HepG2 (cell line): ENCODE results near the gene CHST6. TPM values are rescaled to one million over a fixed set of nuclear protein-coding genes. Genes with fewer than 3 reads are reported as not detected.

Experiments used
- AGO1 ChIP-seq: fragments of 200-400 bp; formaldehyde crosslinking; IDR thresholded peaks from 2 replicates; pipeline ENCODE4 v1.6.1; 2017; ENCODE audit warnings: mild to moderate bottlenecking, low read depth, low read length, moderate library complexity; ENCODE audit not compliant: poor library complexity, severe bottlenecking
- GMEB1 ChIP-seq: sonication (generic); formaldehyde crosslinking; IDR thresholded peaks from 2 replicates; pipeline ENCODE4 v1.5.1; 2020; ENCODE audit warnings: missing genetic modification reagents, mild to moderate bottlenecking, borderline replicate concordance
- HNF1B ChIP-seq: sonication (generic); formaldehyde crosslinking; IDR thresholded peaks from 2 replicates; pipeline ENCODE4 v1.5.1; 2020; ENCODE audit warnings: mild to moderate bottlenecking, moderate library complexity, missing genetic modification reagents
- KLF11 ChIP-seq: IDR thresholded peaks from 2 replicates; pipeline ENCODE4 v1.6.1; 2016; ENCODE audit warnings: missing compliant biosample characterization
- MAFG ChIP-seq: sonication (generic); formaldehyde crosslinking; IDR thresholded peaks from 2 replicates; pipeline ENCODE4 v1.5.1; 2020; ENCODE audit warnings: mild to moderate bottlenecking, missing genetic modification reagents
- MTA1 ChIP-seq: sonication (generic); formaldehyde crosslinking; IDR thresholded peaks from 2 replicates; pipeline ENCODE4 v1.4.0; 2020; ENCODE audit warnings: missing genetic modification reagents, mild to moderate bottlenecking, borderline replicate concordance
- PHB2 ChIP-seq: fragments of 450-650 bp; IDR thresholded peaks from 2 replicates; pipeline ENCODE4 v1.6.1; 2018; ENCODE audit not compliant: partially characterized antibody
- REL ChIP-seq: sonication (generic); formaldehyde crosslinking; conservative IDR thresholded peaks from 2 replicates; pipeline ENCODE4 v1.8.0; 2022; ENCODE audit warnings: mild to moderate bottlenecking, missing genetic modification reagents, moderate library complexity
- REST ChIP-seq, 2 experiments: IDR thresholded peaks; 2 replicates each; pipeline ENCODE4 v1.6.1; 2011 to 2012; ENCODE audit warnings: low read length in 2 of 2, borderline replicate concordance in 1 of 2, low read depth in 1 of 2, mild to moderate bottlenecking in 1 of 2, moderate library complexity in 1 of 2
- SNAI1 ChIP-seq: sonication (generic); formaldehyde crosslinking; IDR thresholded peaks from 2 replicates; pipeline ENCODE4 v1.5.0; 2020; ENCODE audit warnings: mild to moderate bottlenecking, missing genetic modification reagents, borderline replicate concordance
- ZNF451 ChIP-seq: sonication (generic); formaldehyde crosslinking; IDR thresholded peaks from 2 replicates; pipeline ENCODE4 v1.5.0; 2020; ENCODE audit warnings: mild to moderate bottlenecking, missing genetic modification reagents
- polyA plus RNA-seq, 8 experiments: library from polyadenylated mRNA; depleted of rRNA in 3 of 8; stranded (reverse) in 7 of 8; unstranded in 1 of 8; fragments of >200 nt; fragmentation: Illumina TruSeq in 4 of 8; extraction: Trizol in 4 of 8; gene quantifications; 2 replicates each; pipeline versions ENCODE4 v1.2.1 to v1.2.3, GENCODE V29; 2011 to 2016; ENCODE audit warnings: low read depth in 4 of 8, missing spikeins in 1 of 8, mixed read lengths in 1 of 8; ENCODE audit not compliant: insufficient read depth in 1 of 8
- total RNA-seq, 5 experiments: library from RNA; depleted of rRNA; stranded (reverse); fragments of >200 nt; fragmentation: Illumina TruSeq; extraction: Trizol; gene quantifications; 2 replicates each; pipeline ENCODE4 v1.2.3, GENCODE V29; 2016; ENCODE audit warnings: low read depth in 1 of 5

Gene CHST6
- total and polyA plus RNA-seq, 2 of the 13 experiments (the other 11 are each of a cell fraction or from before 2014, with no cell fraction given), result 0.18 to 0.91 TPM

- TF ChIP-seq REST (IDR thresholded peaks at IDR 0.05; ENCODE audit: borderline replicate concordance in 1 of 2, low read depth in 1 of 2, low read length in 2 of 2) (no peak), PHB2 (no peak), GMEB1 (CRISPR knock-in tag) (peak; percentile 89), MTA1 (CRISPR knock-in tag) (peak; percentile 82; the same call in 1 of the 2 replicates), AGO1 (peak; percentile 65), REL (CRISPR knock-in tag) (peak; percentile 87; the same call in 1 of the 2 replicates), SNAI1 (CRISPR knock-in tag) (peak; percentile 97; the same call in 1 of the 2 replicates), HNF1B (CRISPR knock-in tag) (peak; percentile 83), MAFG (CRISPR knock-in tag) (no peak), ZNF451 (CRISPR knock-in tag) (peak; percentile 92), KLF11 (CRISPR knock-in tag) (peak; percentile 98)
Measured at GRCh38 chr16:75432828-75433731, 62.2 kb downstream of the CHST6 start, which contains the start of gene CFDP1 (continued).
